Smooth muscle cell (in vitro differentiated cells): ENCODE measurements around the gene PGS1. TPM values are rescaled to one million over a fixed set of nuclear protein-coding genes. Genes with fewer than 3 reads are reported as not detected.

Experiments
- DNase-seq: peaks from one replicate; lab custom pipeline; 2025; ENCODE audit not compliant: unreplicated experiment; lab: John Stamatoyannopoulos, UW
- H2AFZ ChIP-seq: fragments of 200-600 bp; sonication (generic); 2 replicates; pipeline ENCODE4 v1.6.0; 2016; ENCODE audit warnings: antibody characterized with exemption, low read depth, mild to moderate bottlenecking
- H3F3A ChIP-seq: fragments of 200-600 bp; sonication (generic); 2 replicates; pipeline ENCODE4 v1.6.0; 2017; ENCODE audit warnings: antibody characterized with exemption, low read depth
- H3K27ac ChIP-seq: fragments of 200-600 bp; sonication (generic); 2 replicates; pipeline ENCODE4 v1.5.1; 2016; ENCODE audit warnings: low read depth, mild to moderate bottlenecking
- H3K27me3 ChIP-seq: fragments of 200-600 bp; sonication (generic); 2 replicates; pipeline ENCODE4 v1.6.1; 2016; ENCODE audit warnings: low read depth, mild to moderate bottlenecking
- H3K36me3 ChIP-seq: fragments of 200-600 bp; sonication (generic); 2 replicates; pipeline ENCODE4 v1.5.1; 2016; ENCODE audit warnings: low read depth
- H3K4me1 ChIP-seq: fragments of 200-600 bp; sonication (generic); 2 replicates; pipeline ENCODE4 v1.5.1; 2016; ENCODE audit warnings: low read depth
- H3K4me2 ChIP-seq: fragments of 200-600 bp; sonication (generic); 2 replicates; pipeline ENCODE4 v1.6.0; 2016; ENCODE audit warnings: mild to moderate bottlenecking
- H3K4me3 ChIP-seq: fragments of 200-600 bp; sonication (generic); 2 replicates; pipeline ENCODE4 v1.5.1; 2016; ENCODE audit warnings: mild to moderate bottlenecking
- H3K79me2 ChIP-seq: fragments of 200-600 bp; sonication (generic); 2 replicates; pipeline ENCODE4 v1.6.0; 2016; ENCODE audit warnings: low read depth, mild to moderate bottlenecking
- H3K9ac ChIP-seq: fragments of 200-600 bp; sonication (generic); 2 replicates; pipeline ENCODE4 v1.6.0; 2016; ENCODE audit warnings: low read depth
- H3K9me3 ChIP-seq: fragments of 200-600 bp; sonication (generic); replicated peaks from 2 replicates; pipeline ENCODE4 v1.5.1; 2016; ENCODE audit warnings: low read depth
- H4K20me1 ChIP-seq: fragments of 200-600 bp; sonication (generic); 2 replicates; pipeline ENCODE4 v1.6.0; 2016; ENCODE audit warnings: low read depth
- CTCF ChIP-seq: fragments of 200-600 bp; sonication (generic); IDR thresholded peaks from 2 replicates; pipeline ENCODE4 v1.5.1; 2017; ENCODE audit warnings: borderline replicate concordance, mild to moderate bottlenecking, antibody characterized with exemption; ENCODE audit not compliant: insufficient read depth, poor library complexity, severe bottlenecking
- WGBS: methylation state at CpG from one replicate; pipeline ENCODE4 v1.1.7; 2016; ENCODE audit warnings: low lambda C conversion rate; 5-methylcytosine and 5-hydroxymethylcytosine counted together
- polyA plus RNA-seq: library from polyadenylated mRNA; unstranded; fragments of >200 nt; fragmentation: Nextera tagmentation; extraction: Ambion mirVana; gene quantifications from 2 replicates; pipeline ENCODE4 v1.2.1, GENCODE V29; 2016
- total RNA-seq: library from RNA; depleted of rRNA; stranded (reverse); fragments of >200 nt; gene quantifications from 2 replicates; pipeline ENCODE4 v1.2.3, GENCODE V29; 2014

PGS1 gene
- total and polyA plus RNA-seq, 2 experiments from 2014 or later: 22.6 to 29.9 TPM

- H4K20me1 ChIP-seq: peaks cover 4% of the 10 kb centered on the region
- no peak overlapping the region for H2AFZ ChIP-seq
- H3K4me2 ChIP-seq: no peak overlapping the region
- no peak overlapping the region for H3K9ac ChIP-seq
- no peaks in the 10 kb centered on the region for H3F3A ChIP-seq
- no peaks in the 10 kb centered on the region for H3K27me3 ChIP-seq
- H3K27ac ChIP-seq: no peak overlapping the region
- peaks cover 19% of the 10 kb centered on the region for H3K79me2 ChIP-seq
- no peak overlapping the region for H3K4me3 ChIP-seq
- H3K36me3 ChIP-seq: no peaks in the 10 kb centered on the region
- no peak for TF ChIP-seq CTCF
- 70% methylated on average over 8 of the region's 8 CpGs for WGBS
- H3K9me3 ChIP-seq: no peaks in the 10 kb centered on the region
- H3K4me1 ChIP-seq: peaks cover 7% of the 10 kb centered on the region
- DNase-seq: no peak
Measured at GRCh38 chr17:78422267-78422605, 43.8 kb downstream of the PGS1 start.

GRCh38 chr17:78422872-78423588 is 44.6 kb downstream of the PGS1 start:
- DNase-seq: no peak
- no peaks in the 10 kb centered on the region for H3K9me3 ChIP-seq
- H3K36me3 ChIP-seq: no peaks in the 10 kb centered on the region
- H3K4me3 ChIP-seq: no peak overlapping the region
- 93% methylated on average over 20 of the region's 20 CpGs for WGBS
- peaks cover 4% of the 10 kb centered on the region for H4K20me1 ChIP-seq
- H3K79me2 ChIP-seq: peaks cover 16% of the 10 kb centered on the region
- no peak overlapping the region for H3K4me2 ChIP-seq
- H3K4me1 ChIP-seq: peaks cover 6% of the 10 kb centered on the region
- H3K27ac ChIP-seq: no peak overlapping the region
- no peak overlapping the region for H3K9ac ChIP-seq
- no peak for TF ChIP-seq CTCF
- H3K27me3 ChIP-seq: no peaks in the 10 kb centered on the region
- H2AFZ ChIP-seq: no peak overlapping the region
- H3F3A ChIP-seq: no peaks in the 10 kb centered on the region

- no peak overlapping the region for H3K9ac ChIP-seq
- H3K4me2 ChIP-seq: no peak overlapping the region
- H3K4me1 ChIP-seq: peaks cover 6% of the 10 kb centered on the region
- peaks cover 5% of the 10 kb centered on the region for H3K79me2 ChIP-seq
- DNase-seq: no peak
- no peak overlapping the region for H3K4me3 ChIP-seq
- no peak overlapping the region for H2AFZ ChIP-seq
- H4K20me1 ChIP-seq: peaks cover 4% of the 10 kb centered on the region
- H3F3A ChIP-seq: no peaks in the 10 kb centered on the region
- 89% methylated on average over 18 of the region's 18 CpGs for WGBS
- H3K9me3 ChIP-seq: no peaks in the 10 kb centered on the region
- no peaks in the 10 kb centered on the region for H3K27me3 ChIP-seq
- TF ChIP-seq CTCF: no peak
- H3K27ac ChIP-seq: no peak overlapping the region
- H3K36me3 ChIP-seq: no peaks in the 10 kb centered on the region
Measured at GRCh38 chr17:78423961-78424675, 45.7 kb downstream of the PGS1 start.

GRCh38 chr17:78425429-78425828 is 47.0 kb downstream of the PGS1 start:
- TF ChIP-seq CTCF: no peak
- Histone ChIP-seq H3K9me3 (no peaks in the 10 kb centered on the region), H3F3A (no peaks in the 10 kb centered on the region), H3K36me3 (no peaks in the 10 kb centered on the region), H3K27me3 (no peaks in the 10 kb centered on the region), H2AFZ (no peak overlapping the region), H3K4me2 (no peak overlapping the region), H3K4me3 (no peak overlapping the region), H4K20me1 (peaks cover 4% of the 10 kb centered on the region), H3K27ac (no peak overlapping the region), H3K9ac (no peak overlapping the region), H3K79me2 (no peaks in the 10 kb centered on the region), H3K4me1 (peaks cover 6% of the 10 kb centered on the region)
- no peak for DNase-seq
- 95% methylated on average over 17 of the region's 17 CpGs for WGBS
